Kidney (tissue), 14 donors: ENCODE data around the gene SLC35B4. TPM values are rescaled to one million over a fixed set of nuclear protein-coding genes. Genes with fewer than 3 reads are reported as not detected.

Source experiments
- DNase-seq, 5 donors: peaks; one replicate each; pipeline ENCODE4 v3.0.0-alpha.2; 2013 to 2020
- FAIRE-seq: peaks from 2 replicates; lab custom pipeline; 2012; peaks lifted over from hg19 to GRCh38; lab: Jason Lieb, UNC
- H3K27ac ChIP-seq, 2 donors: one replicate each; pipeline ENCODE4 v1.7.0; 2013; ENCODE audit warnings: low read depth in 2 of 2, low read length in 2 of 2, inconsistent platforms in 1 of 2
- H3K27me3 ChIP-seq: one replicate; pipeline ENCODE4 v1.7.1; 2013; ENCODE audit warnings: low read length, inconsistent platforms; ENCODE audit not compliant: control insufficient read depth, insufficient read depth
- H3K36me3 ChIP-seq, 3 donors: one replicate each; pipeline versions ENCODE4 v1.7.0 to v1.7.1; 2013; ENCODE audit warnings: low read length in 3 of 3, control low read depth in 1 of 3, inconsistent platforms in 1 of 3; ENCODE audit not compliant: insufficient read depth in 3 of 3, control insufficient read depth in 2 of 3
- H3K4me1 ChIP-seq, 3 donors: one replicate each; pipeline versions ENCODE4 v1.7.0 to v1.7.1; 2013; ENCODE audit warnings: low read length in 3 of 3, inconsistent platforms in 1 of 3, low read depth in 1 of 3; ENCODE audit not compliant: control insufficient read depth in 2 of 3, insufficient read depth in 2 of 3
- H3K4me3 ChIP-seq, 3 donors: one replicate each; pipeline versions ENCODE4 v1.7.0 to v1.8.1; 2013; ENCODE audit warnings: low read length in 3 of 3, control low read depth in 1 of 3, inconsistent platforms in 1 of 3
- H3K9ac ChIP-seq, 3 donors: one replicate each; pipeline versions ENCODE4 v1.7.0 to v1.7.1; 2013; ENCODE audit warnings: low read length in 3 of 3, control low read depth in 1 of 3, inconsistent platforms in 1 of 3
- H3K9me3 ChIP-seq, 3 donors: one replicate each; pipeline versions ENCODE4 v1.7.0 to v1.7.1; 2013; ENCODE audit warnings: low read length in 3 of 3, control low read depth in 1 of 3, inconsistent platforms in 1 of 3; ENCODE audit not compliant: control insufficient read depth in 2 of 3, insufficient read depth in 1 of 3
- intact Hi-C: fragments of 100-400 bp; cut with DNase I; formaldehyde crosslinking; loops from one replicate; pipeline ENCODE4 v1.11.1; 2022
- polyA plus RNA-seq: library from polyadenylated mRNA; stranded (reverse); fragments of 350-450 nt; fragmentation: Illumina TruSeq; extraction: RNeasy Lipid Tissue Mini Kit (QIAGEN cat#74804); gene quantifications from one replicate; pipeline ENCODE4 v1.2.3, GENCODE V29; 2014; ENCODE audit warnings: low read depth, low replicate concordance; ENCODE audit not compliant: insufficient read depth
- total RNA-seq: library from RNA; stranded (reverse); fragmentation: NEBNext Ultra II Directional; extraction: Animal tissue kit (Norgen Biotek cat#: 25700); gene quantifications from one replicate; pipeline ENCODE4 v1.2.1, GENCODE V29; 2021
- TF ChIP-seq, protein P1 (sequence below): IDR thresholded peaks from 3 replicates; pipeline ENCODE4 v1.5.1; 2012; ENCODE audit warnings: mild to moderate bottlenecking, moderate library complexity, borderline replicate concordance; ENCODE audit not compliant: insufficient read depth; ENCODE audit errors: extremely low read depth
- donor health status: control.
- donor health status: control.
- donor health status: control.
- donor health status: control.
- donor health status: control.
- donor health status: DM: yes; HTN: yes; CAD: no.
- donor health status: Normal renal cell carcinoma (clear cell type).

SLC35B4 gene
- total and polyA plus RNA-seq, 2 donors from 2014 or later = 12.9 to 19.6 TPM

DNA sequence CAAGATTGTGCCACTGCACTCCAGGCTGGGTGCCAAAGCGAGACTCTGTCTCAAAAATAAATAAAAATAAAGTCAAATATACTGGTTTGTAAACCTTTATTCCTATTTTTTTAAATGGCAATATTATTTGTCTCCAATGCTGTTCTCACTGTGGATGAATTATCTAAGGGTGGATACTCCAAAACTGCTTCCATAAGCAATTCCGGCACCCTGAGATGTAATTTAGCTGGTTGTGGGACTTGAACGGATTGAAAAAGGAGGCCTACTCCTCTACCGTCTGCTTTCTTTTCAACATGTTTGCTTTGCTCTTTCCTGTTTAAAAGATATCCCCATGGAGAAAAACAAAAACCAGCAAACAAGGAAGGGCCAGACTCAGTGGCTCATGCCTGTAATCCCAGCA lies 54.4 kb downstream of the SLC35B4 start:
- Histone ChIP-seq H3K36me3 (no peaks in the 10 kb centered on the region), H3K27ac (no peak overlapping the region), H3K9me3 (no peaks in the 10 kb centered on the region), H3K4me1 (no peaks in the 10 kb centered on the region), H3K27me3 (no peaks in the 10 kb centered on the region), H3K4me3 (no peak overlapping the region), H3K9ac (no peak overlapping the region)
- DNase-seq (no peak), FAIRE-seq (no peak)
- TF ChIP-seq, protein P1, sequence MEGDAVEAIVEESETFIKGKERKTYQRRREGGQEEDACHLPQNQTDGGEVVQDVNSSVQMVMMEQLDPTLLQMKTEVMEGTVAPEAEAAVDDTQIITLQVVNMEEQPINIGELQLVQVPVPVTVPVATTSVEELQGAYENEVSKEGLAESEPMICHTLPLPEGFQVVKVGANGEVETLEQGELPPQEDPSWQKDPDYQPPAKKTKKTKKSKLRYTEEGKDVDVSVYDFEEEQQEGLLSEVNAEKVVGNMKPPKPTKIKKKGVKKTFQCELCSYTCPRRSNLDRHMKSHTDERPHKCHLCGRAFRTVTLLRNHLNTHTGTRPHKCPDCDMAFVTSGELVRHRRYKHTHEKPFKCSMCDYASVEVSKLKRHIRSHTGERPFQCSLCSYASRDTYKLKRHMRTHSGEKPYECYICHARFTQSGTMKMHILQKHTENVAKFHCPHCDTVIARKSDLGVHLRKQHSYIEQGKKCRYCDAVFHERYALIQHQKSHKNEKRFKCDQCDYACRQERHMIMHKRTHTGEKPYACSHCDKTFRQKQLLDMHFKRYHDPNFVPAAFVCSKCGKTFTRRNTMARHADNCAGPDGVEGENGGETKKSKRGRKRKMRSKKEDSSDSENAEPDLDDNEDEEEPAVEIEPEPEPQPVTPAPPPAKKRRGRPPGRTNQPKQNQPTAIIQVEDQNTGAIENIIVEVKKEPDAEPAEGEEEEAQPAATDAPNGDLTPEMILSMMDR = no peak
- intact Hi-C loops = no loop called here

DNA sequence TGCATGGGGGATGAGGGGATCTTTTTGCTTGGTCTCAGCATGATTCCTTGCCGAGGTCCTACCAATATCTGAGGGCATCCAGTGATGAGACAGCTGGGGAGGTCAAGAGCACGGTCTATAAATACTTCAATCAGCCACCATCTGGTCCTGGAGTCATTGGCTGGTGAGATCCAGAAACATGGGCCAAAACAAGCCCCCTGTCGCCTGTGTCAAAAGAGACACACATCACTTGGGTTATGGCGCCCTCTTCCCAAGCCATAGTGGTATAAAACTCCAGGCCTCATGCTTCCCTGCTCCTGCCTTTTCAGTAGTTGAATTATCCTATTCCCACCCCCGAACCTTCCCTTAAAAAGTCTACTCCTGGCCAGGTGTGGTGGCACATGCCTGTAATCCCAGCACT lies 60.9 kb downstream of the SLC35B4 start:
- DNase-seq = no peak
- TF ChIP-seq, protein P1 = no peak
- FAIRE-seq = no peak
- Histone ChIP-seq H3K4me1 (no peaks in the 10 kb centered on the region), H3K9ac (no peak overlapping the region), H3K9me3 (no peaks in the 10 kb centered on the region), H3K27me3 (no peaks in the 10 kb centered on the region), H3K36me3 (no peaks in the 10 kb centered on the region), H3K4me3 (no peak overlapping the region), H3K27ac (no peak overlapping the region)
- intact Hi-C loops = no loop called here

DNA sequence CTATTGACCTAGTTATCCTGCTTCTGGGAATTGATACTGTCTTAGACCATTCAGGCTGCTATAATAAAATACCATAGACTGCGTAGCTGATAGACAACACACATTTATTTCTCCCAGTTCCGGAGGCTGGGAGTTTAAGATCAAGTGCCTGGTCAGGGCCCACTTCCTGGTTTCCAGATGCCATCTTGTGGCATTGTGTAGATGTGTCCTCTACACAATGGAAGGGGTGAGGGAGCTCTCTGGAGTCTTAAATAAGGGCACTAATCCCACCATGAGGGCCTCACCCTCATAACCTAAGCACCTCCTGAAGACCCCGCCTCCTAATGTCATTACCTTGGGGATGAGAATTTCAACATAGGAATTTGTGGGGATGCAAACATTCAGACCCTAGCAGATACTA lies 62.4 kb downstream of the SLC35B4 start:
- DNase-seq = no peak
- no peaks in the 10 kb centered on the region for H3K9me3 ChIP-seq
- intact Hi-C loops = no loop called here
- no peak overlapping the region for H3K4me3 ChIP-seq
- no peak for FAIRE-seq
- no peaks in the 10 kb centered on the region for H3K27me3 ChIP-seq
- no peak overlapping the region for H3K9ac ChIP-seq
- H3K36me3 ChIP-seq = no peaks in the 10 kb centered on the region
- H3K27ac ChIP-seq = no peak overlapping the region
- H3K4me1 ChIP-seq = no peaks in the 10 kb centered on the region
- TF ChIP-seq, protein P1 = no peak

DNA sequence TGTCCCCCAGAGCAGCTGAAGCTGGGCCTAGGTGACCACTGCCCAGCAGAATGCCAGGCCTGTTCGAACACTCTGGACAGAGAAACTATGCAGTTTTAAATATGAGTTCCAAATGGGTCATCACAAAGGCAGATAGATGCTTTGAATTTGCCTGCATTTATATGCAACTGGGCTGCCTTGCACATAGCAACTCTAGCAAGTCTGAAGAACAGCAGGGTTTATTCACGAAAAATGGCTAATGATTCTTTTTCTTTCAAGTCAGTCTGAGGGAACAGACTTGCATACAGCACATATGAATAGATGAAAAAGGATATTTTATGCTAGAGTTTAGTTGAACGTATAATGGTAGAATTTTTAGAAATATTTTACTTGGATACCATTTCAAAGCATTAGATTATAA lies 68.5 kb downstream of the SLC35B4 start:
- TF ChIP-seq, protein P1 = no peak
- Histone ChIP-seq H3K4me3 (no peak overlapping the region), H3K9ac (no peak overlapping the region), H3K27ac (no peak overlapping the region), H3K9me3 (no peaks in the 10 kb centered on the region), H3K36me3 (no peaks in the 10 kb centered on the region), H3K27me3 (no peaks in the 10 kb centered on the region), H3K4me1 (no peaks in the 10 kb centered on the region)
- no peak for FAIRE-seq
- intact Hi-C loops = no loop called here
- no peak for DNase-seq
